GM18498 (cell line): ENCODE results near the gene NUP210.

ENCODE experiments used
- ATAC-seq: cut with Tn5 transposase; IDR thresholded peaks from one replicate; pipeline ENCODE4 v1.9.1; 2021; ENCODE audit warnings: mild to moderate bottlenecking, moderate library complexity; ENCODE audit not compliant: unreplicated experiment

NUP210 gene

GRCh38 chr3:13329746-13330145 is 90.4 kb downstream of the NUP210 start:
- no peak for ATAC-seq

GRCh38 chr3:13325892-13326443 is 94.2 kb downstream of the NUP210 start:
- no peak for ATAC-seq

GRCh38 chr3:13324835-13325501 is 95.2 kb downstream of the NUP210 start:
- ATAC-seq = peak; percentile 75

GRCh38 chr3:13323822-13324221 is 96.3 kb downstream of the NUP210 start:
- ATAC-seq = no peak

GRCh38 chr3:13322324-13322723 is 97.8 kb downstream of the NUP210 start:
- ATAC-seq = no peak

- no peak for ATAC-seq
Observed at GRCh38 chr3:13319564-13320220, 100.4 kb downstream of the NUP210 start.

- no peak for ATAC-seq
Observed at GRCh38 chr3:13318626-13319470, 101.3 kb downstream of the NUP210 start.

- no peak for ATAC-seq
Observed at GRCh38 chr3:13317596-13318320, 102.4 kb downstream of the NUP210 start.

- no peak for ATAC-seq
Observed at GRCh38 chr3:13316603-13317002, 103.5 kb downstream of the NUP210 start.

- ATAC-seq = no peak
Observed at GRCh38 chr3:13314877-13315276, 105.2 kb downstream of the NUP210 start.

GRCh38 chr3:13313813-13314212 is 106.3 kb downstream of the NUP210 start:
- no peak for ATAC-seq

- no peak for ATAC-seq
Observed at GRCh38 chr3:13309004-13309403, 111.1 kb downstream of the NUP210 start.

- no peak for ATAC-seq
Observed at GRCh38 chr3:13308380-13308801, 111.7 kb downstream of the NUP210 start.

GRCh38 chr3:13307041-13307440 is 113.1 kb downstream of the NUP210 start:
- ATAC-seq = no peak

- no peak for ATAC-seq
Observed at GRCh38 chr3:13305623-13306022, 114.5 kb downstream of the NUP210 start.

GRCh38 chr3:13303410-13303809 is 116.7 kb downstream of the NUP210 start:
- ATAC-seq = no peak

- ATAC-seq = peak; percentile 62
Observed at GRCh38 chr3:13301286-13301987, 118.7 kb downstream of the NUP210 start.

- ATAC-seq = no peak
Observed at GRCh38 chr3:13300546-13301285, 119.4 kb downstream of the NUP210 start.

GRCh38 chr3:13299531-13300155 is 120.5 kb downstream of the NUP210 start:
- no peak for ATAC-seq
